Suprapubic skin (tissue), 4 donors: ENCODE measurements around the gene RPS2.

Experiments
- POLR2A ChIP-seq, 2 donors: fragments of 450-650 bp; IDR thresholded peaks; one replicate each; pipeline ENCODE4 v1.6.1; 2017; ENCODE audit warnings: antibody characterized with exemption in 2 of 2, mild to moderate bottlenecking in 2 of 2, moderate library complexity in 2 of 2
- POLR2AphosphoS5 ChIP-seq, 3 donors: sonication (generic); formaldehyde crosslinking; IDR thresholded peaks; one replicate each; pipeline ENCODE4 v1.6.1; 2017; ENCODE audit warnings: antibody characterized with exemption in 3 of 3
- TF ChIP-seq, protein P1 (sequence below), 2 donors: fragments of 200-600 bp in 1 of 2; fragments of 450-650 bp in 1 of 2; sonication (generic) in 1 of 2; IDR thresholded peaks; one replicate each; pipeline ENCODE4 v1.5.1; 2016 to 2019; ENCODE audit warnings: antibody characterized with exemption in 2 of 2, mild to moderate bottlenecking in 1 of 2, moderate library complexity in 1 of 2

DNA sequence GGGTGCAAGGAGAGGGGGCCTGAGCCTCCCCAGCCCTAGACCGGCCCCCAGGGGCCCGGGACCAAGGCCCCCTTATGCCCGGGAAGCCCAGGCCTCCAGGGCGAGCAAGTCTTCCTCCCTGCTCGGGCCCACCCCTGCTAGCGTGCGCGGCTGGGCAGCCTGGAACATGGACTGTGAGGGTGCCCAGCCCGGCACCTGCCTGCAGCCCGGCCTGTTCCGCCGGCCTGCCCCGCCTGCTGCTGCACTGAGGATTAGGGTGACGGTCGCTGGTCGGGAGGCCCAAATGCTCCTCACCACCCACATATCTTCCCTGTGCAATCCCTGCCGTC, 52.4 kb downstream of the RPS2 start:
- TF ChIP-seq POLR2AphosphoS5 (IDR thresholded peaks at IDR 0.05) (no peak), POLR2A (IDR thresholded peaks at IDR 0.05) (no peak)
- TF ChIP-seq, protein P1, sequence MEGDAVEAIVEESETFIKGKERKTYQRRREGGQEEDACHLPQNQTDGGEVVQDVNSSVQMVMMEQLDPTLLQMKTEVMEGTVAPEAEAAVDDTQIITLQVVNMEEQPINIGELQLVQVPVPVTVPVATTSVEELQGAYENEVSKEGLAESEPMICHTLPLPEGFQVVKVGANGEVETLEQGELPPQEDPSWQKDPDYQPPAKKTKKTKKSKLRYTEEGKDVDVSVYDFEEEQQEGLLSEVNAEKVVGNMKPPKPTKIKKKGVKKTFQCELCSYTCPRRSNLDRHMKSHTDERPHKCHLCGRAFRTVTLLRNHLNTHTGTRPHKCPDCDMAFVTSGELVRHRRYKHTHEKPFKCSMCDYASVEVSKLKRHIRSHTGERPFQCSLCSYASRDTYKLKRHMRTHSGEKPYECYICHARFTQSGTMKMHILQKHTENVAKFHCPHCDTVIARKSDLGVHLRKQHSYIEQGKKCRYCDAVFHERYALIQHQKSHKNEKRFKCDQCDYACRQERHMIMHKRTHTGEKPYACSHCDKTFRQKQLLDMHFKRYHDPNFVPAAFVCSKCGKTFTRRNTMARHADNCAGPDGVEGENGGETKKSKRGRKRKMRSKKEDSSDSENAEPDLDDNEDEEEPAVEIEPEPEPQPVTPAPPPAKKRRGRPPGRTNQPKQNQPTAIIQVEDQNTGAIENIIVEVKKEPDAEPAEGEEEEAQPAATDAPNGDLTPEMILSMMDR (IDR thresholded peaks at IDR 0.05) = no peak
